Calu3 (cell line): Measurements from ENCODE around the gene KCNH1. TPM values are rescaled to one million over a fixed set of nuclear protein-coding genes. Genes with fewer than 3 reads are reported as not detected.

ENCODE experiments used
- BruUV-seq: library from RNA; stranded (reverse); fragments of 400-500 nt; replicated peaks from 2 replicates; lab custom pipeline; 2021; lab: Mats Ljungman, UMichigan
- CTCF ChIA-PET: fragments of 300-600 bp; sonication (Branson Sonifier 250); formaldehyde crosslinking; loops from one replicate; lab custom pipeline; 2022; ENCODE audit warnings: antibody characterized with exemption; lab: Charles Lee
- DNase-seq: peaks from one replicate; pipeline ENCODE4 v3.0.0; 2022
- H3K27ac Mint-ChIP-seq: one replicate; pipeline ENCODE4 v1.8.0; 2022; ENCODE audit warnings: mixed read lengths; ENCODE audit not compliant: unreplicated experiment
- H3K27me3 Mint-ChIP-seq: one replicate; pipeline ENCODE4 v1.8.0; 2022; ENCODE audit warnings: mixed read lengths; ENCODE audit not compliant: unreplicated experiment
- H3K36me3 Mint-ChIP-seq: one replicate; pipeline ENCODE4 v1.8.0; 2022; ENCODE audit warnings: mild to moderate bottlenecking, moderate library complexity, mixed read lengths; ENCODE audit not compliant: insufficient read depth, unreplicated experiment
- H3K4me1 Mint-ChIP-seq: one replicate; pipeline ENCODE4 v1.8.0; 2022; ENCODE audit warnings: mild to moderate bottlenecking, low read depth, mixed read lengths; ENCODE audit not compliant: unreplicated experiment
- H3K4me3 Mint-ChIP-seq: one replicate; pipeline ENCODE4 v1.8.0; 2022; ENCODE audit warnings: mild to moderate bottlenecking, low read depth, moderate library complexity, mixed read lengths; ENCODE audit not compliant: unreplicated experiment
- H3K9me3 Mint-ChIP-seq: one replicate; pipeline ENCODE4 v1.8.0; 2022; ENCODE audit warnings: low read depth, mixed read lengths; ENCODE audit not compliant: unreplicated experiment
- intact Hi-C: fragments of 100-400 bp; cut with micrococcal nuclease; formaldehyde crosslinking; loops from one replicate; pipeline ENCODE4 v1.10.0; 2022; ENCODE audit not compliant: unreplicated experiment
- total RNA-seq: library from RNA; stranded (reverse); gene quantifications from 2 replicates; pipeline ENCODE4 v1.2.3, GENCODE V29; 2022
- TF ChIP-seq, protein P1 (sequence below): fragments of 200-600 bp; IDR thresholded peaks from one replicate; pipeline ENCODE4 v1.8.0; 2022; ENCODE audit warnings: antibody characterized with exemption; ENCODE audit not compliant: unreplicated experiment

KCNH1 gene
- total RNA-seq, 1 experiment from 2014 or later, result not detected

DNA sequence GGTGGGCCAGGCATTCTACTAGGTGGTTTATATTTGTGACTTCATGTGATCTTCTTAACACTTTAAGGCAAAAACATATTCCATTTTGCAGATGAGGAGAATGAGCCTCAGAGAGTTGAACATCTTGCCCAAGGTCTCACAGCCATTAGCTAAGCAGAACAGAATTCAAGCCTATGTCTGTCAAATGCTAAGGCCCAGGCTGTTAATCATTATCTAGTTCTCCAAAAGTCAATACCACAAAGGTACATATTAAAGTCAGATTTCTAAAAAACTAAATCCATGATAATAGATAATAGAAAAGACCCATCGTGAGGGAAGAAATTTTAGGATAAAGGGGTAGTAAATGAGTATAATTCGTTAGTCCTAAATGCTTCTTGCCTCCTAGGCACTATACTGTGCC lies 234.3 kb downstream of the KCNH1 start:
- Mint-ChIP-seq H3K9me3 (peaks cover 2% of the 10 kb centered on the region), H3K4me1 (no peaks in the 10 kb centered on the region), H3K4me3 (no peak overlapping the region), H3K36me3 (no peaks in the 10 kb centered on the region), H3K27ac (no peak overlapping the region), H3K27me3 (peaks cover 54% of the 10 kb centered on the region)
- CTCF ChIA-PET, result interaction anchor here (0.8 kb wide), 1 partner anchor 128 kb away, joined by 3 read pairs; no protein-coding TSS in a partner anchor
- TF ChIP-seq, protein P1, sequence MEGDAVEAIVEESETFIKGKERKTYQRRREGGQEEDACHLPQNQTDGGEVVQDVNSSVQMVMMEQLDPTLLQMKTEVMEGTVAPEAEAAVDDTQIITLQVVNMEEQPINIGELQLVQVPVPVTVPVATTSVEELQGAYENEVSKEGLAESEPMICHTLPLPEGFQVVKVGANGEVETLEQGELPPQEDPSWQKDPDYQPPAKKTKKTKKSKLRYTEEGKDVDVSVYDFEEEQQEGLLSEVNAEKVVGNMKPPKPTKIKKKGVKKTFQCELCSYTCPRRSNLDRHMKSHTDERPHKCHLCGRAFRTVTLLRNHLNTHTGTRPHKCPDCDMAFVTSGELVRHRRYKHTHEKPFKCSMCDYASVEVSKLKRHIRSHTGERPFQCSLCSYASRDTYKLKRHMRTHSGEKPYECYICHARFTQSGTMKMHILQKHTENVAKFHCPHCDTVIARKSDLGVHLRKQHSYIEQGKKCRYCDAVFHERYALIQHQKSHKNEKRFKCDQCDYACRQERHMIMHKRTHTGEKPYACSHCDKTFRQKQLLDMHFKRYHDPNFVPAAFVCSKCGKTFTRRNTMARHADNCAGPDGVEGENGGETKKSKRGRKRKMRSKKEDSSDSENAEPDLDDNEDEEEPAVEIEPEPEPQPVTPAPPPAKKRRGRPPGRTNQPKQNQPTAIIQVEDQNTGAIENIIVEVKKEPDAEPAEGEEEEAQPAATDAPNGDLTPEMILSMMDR, result no peak
- intact Hi-C loops, result no loop called here
- DNase-seq, result no peak
- no TSS peak for BruUV-seq

DNA sequence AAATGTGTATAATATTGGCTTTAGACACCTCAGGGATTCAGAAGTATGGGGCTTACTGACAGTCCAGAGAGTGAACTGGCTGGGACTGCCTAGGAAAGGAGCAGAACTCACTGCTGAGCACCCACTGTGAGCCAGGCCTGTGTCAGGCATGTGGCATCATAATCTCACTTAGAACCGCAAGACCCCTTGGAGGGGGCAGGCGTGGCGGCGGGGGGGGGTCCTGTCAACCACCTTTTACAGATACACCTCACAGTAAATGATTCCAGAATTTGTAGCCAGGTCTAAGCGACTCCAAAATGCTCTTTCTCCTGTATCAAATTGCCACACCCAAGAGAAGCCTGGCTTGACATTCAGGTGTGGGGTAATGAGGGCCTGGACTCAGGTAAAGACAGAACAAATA lies 235.5 kb downstream of the KCNH1 start:
- Mint-ChIP-seq H3K4me1 (no peaks in the 10 kb centered on the region), H3K27ac (no peak overlapping the region), H3K27me3 (peaks cover 53% of the 10 kb centered on the region), H3K36me3 (no peaks in the 10 kb centered on the region), H3K9me3 (peaks cover 4% of the 10 kb centered on the region), H3K4me3 (no peak overlapping the region)
- BruUV-seq, result no TSS peak
- CTCF ChIA-PET, result no interaction called here
- intact Hi-C loops, result no loop called here
- TF ChIP-seq, protein P1, result no peak
- DNase-seq, result no peak

DNA sequence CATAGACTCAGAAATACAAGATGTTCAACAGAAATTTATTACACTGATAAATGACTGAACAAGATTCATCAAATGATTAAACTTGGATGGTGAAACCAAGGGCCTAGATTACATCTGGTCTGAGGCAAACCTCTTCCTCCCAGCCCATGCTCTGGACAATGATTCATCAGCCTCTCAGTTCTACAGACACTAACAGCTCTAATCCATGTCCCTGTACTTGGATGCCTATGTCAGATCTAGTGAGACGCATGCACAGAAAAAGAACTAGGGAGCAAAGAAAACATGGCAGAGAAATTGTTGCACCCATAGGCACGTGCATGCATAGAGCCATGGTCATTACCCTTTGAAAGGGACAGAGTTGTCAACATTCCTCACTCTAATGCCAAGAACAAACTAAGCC lies 250.1 kb downstream of the KCNH1 start:
- intact Hi-C loops, result no loop called here
- TF ChIP-seq, protein P1, result no peak
- Mint-ChIP-seq H3K4me1 (peaks cover 24% of the 10 kb centered on the region), H3K36me3 (peaks cover 10% of the 10 kb centered on the region), H3K4me3 (no peak overlapping the region), H3K27me3 (peaks cover 20% of the 10 kb centered on the region), H3K9me3 (peaks cover 8% of the 10 kb centered on the region), H3K27ac (peak overlapping the region; percentile 42)
- BruUV-seq, result no TSS peak
- CTCF ChIA-PET, result interaction anchor here (1.6 kb wide), 1 partner anchor 12 kb away, joined by 3 read pairs; no protein-coding TSS in a partner anchor
- no peak for DNase-seq

DNA sequence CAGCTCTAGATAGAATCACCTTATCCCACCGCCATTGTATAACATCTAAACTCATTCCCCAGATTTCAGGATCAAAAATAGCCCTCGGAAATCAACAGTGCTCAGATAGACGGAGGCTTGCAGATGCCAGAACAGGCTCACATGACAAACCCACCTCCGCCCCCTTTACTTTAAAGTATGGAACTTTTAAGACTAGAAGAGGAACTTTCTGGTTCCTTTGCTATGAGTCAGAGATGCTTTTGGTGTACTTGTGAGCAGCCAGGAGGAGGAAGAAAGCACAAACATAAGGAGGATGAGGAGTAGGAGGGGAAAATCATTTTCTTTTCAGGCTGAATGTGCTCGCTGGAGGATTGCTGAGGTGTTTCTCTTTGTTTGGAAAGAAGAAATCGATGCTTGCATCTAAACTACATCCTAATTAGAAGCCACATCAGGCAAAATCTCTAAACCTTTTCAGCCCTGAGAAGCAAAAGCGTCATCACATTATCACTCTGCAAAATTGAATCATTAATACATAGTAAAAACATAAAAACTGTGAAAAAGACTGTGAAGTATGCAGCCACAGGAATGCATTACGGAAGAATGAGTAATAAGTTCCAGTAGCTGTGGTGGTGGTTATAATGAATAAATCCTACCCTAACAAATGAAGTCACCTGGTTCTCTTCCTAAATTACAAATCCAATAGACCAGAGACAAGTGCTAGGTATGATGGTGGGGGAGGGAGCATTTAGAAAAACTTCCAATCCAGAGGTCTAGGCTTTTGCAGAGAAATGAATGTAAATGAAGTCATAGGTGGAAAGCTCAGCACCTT lies 251.3 kb downstream of the KCNH1 start:
- H3K27me3 Mint-ChIP-seq, result peaks cover 17% of the 10 kb centered on the region
- intact Hi-C loops, result no loop called here

More for the DNA sequence above, 251.3 kb downstream of the KCNH1 start:
- H3K27ac Mint-ChIP-seq, result peak overlapping the region; percentile 85
- TF ChIP-seq, protein P1, result no peak
- CTCF ChIA-PET, result interaction anchor here (0.5 to 1.6 kb wide), 3 partner anchors 13 to 196 kb away, joined by 3 to 5 read pairs (median 3); no protein-coding TSS in a partner anchor
- H3K9me3 Mint-ChIP-seq, result peaks cover 6% of the 10 kb centered on the region
- peaks cover 10% of the 10 kb centered on the region for H3K36me3 Mint-ChIP-seq
- peaks cover 24% of the 10 kb centered on the region for H3K4me1 Mint-ChIP-seq
- H3K4me3 Mint-ChIP-seq, result peak overlapping the region; percentile 48
- BruUV-seq, result no TSS peak
- DNase-seq, result peak; percentile 27
